ENCODE data around the gene DNAH2.

DNA sequence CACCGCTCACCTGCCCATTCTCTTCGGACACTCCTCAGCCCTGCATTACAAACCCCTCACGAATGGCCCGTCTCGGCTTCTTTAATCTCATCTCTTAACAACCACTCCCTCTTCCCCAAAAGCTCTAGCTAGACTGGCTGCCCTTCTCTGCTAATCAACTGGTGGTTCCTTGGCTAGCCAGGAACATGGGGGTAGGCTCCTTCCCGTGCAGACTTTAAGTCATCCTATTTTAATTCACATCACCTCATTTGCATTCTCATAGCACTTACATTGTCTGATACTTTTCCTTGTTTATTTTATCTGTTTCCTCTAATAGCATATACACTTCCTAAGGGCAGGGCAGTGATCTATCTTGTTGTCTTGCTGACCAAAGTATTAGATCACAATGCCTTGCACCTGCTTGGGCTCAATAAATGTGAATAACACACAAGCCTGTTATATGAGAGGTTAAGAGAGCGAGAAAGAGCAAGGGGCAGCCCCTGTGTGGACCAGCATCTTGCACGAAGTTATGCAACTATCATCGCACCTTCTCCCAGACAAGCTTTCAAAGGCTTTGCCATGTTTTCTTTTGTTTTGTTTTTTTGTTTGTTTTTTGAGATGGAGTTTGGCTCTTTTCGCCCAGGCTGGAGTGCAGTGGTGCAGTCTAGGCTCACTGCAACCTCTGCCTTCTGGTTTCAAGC is 40.0 kb upstream of the DNAH2 start:
- TF ChIP-seq CTCF (IDR thresholded peaks at IDR 0.05) (no peak), POLR2A (IDR thresholded peaks at IDR 0.05) (no peak)

Measured in testis (tissue), 2 donors.